Stimulated activated naive CD8-positive, alpha-beta T cell treated with anti-CD3 and anti-CD28 coated beads, Interleukin-15, Interleukin-2, amounts not matched to agents 100 U/mL and 50 U/mL, for 24 hours (primary cell): ENCODE results near the gene RUSC1.
"Not testable (repeated sequence)": the region's sequence is repeated elsewhere in the genome, so short reads cannot be mapped to it uniquely, and the experiment has no call there.

ENCODE experiments used
- ATAC-seq: fragments of 150-1000 bp; cut with Tn5 transposase; one replicate; pipeline ENCODE4 v1.10.0; 2021
- DNase-seq: peaks from one replicate; pipeline ENCODE4 v3.0.0; 2021

RUSC1 gene, protein sequence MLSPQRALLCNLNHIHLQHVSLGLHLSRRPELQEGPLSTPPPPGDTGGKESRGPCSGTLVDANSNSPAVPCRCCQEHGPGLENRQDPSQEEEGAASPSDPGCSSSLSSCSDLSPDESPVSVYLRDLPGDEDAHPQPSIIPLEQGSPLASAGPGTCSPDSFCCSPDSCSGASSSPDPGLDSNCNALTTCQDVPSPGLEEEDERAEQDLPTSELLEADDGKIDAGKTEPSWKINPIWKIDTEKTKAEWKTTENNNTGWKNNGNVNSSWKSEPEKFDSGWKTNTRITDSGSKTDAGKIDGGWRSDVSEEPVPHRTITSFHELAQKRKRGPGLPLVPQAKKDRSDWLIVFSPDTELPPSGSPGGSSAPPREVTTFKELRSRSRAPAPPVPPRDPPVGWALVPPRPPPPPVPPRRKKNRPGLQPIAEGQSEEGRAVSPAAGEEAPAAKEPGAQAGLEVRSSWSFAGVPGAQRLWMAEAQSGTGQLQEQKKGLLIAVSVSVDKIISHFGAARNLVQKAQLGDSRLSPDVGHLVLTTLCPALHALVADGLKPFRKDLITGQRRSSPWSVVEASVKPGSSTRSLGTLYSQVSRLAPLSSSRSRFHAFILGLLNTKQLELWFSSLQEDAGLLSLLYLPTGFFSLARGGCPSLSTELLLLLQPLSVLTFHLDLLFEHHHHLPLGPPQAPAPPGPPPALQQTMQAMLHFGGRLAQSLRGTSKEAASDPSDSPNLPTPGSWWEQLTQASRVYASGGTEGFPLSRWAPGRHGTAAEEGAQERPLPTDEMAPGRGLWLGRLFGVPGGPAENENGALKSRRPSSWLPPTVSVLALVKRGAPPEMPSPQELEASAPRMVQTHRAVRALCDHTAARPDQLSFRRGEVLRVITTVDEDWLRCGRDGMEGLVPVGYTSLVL

GRCh38 chr1:155320661-155321617 lies at the start of gene RUSC1:
RUSC1 (plus strand) TSS chr1:155320894; CDS start chr1:155321774, 880 bp downstream.
- DNase-seq (peak; percentile 82), ATAC-seq (peak; percentile 20)

- peak; percentile 41 for ATAC-seq
- DNase-seq = no peak
These were observed 48.0 kb upstream of the RUSC1 start for GRCh38 chr1:155272466-155273342.

DNA sequence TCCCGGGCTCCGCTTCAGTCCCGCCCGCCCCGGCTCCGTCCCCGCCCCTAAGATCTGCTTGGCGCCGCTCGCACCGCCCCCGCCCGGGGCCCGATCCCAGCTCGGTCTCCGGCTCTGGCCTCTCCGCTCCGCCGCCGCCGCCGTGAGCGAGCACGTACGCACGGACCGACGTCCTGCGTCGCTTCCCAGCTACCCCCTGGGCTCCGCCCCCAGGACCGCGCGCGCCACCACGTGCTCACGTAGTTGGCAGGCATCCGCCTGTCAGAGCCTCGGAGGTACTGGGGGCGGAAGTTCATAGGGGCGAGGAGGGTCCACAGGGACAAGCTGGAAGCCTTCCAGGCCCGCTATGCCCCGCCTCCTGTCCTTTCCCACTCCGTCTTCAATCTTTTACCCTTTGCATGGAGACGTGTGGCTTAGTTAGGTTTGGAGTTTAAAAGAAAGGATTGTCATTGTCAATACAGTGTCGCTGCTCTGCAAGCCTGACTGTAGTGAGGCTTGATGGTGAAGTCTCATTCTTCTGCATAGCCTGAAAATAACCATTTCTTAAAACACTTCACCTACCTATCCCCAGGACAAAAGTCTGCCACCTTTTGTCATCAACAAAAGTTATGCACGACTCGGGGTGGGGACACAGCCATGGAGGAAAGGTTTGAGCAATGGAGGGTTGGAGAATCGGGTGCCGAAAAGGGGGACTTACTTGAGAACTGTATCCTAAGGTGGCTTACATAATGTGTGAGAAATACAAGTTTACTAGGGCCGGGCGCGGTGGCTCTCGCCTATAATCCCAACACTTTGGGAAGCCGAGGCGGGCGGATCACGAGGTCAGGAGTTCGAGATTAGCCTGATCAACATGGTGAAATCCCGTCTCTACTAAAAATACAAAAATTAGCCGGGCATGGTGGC lies 47.1 kb upstream of the RUSC1 start, which contains the start of gene CLK2:
CLK2 (minus strand) TSS at position 162 of the 903 bp plus-strand sequence. CDS start 2,527 bp downstream, outside the sequence.
- DNase-seq = peak; percentile 99
- peak; percentile 92 for ATAC-seq

DNA sequence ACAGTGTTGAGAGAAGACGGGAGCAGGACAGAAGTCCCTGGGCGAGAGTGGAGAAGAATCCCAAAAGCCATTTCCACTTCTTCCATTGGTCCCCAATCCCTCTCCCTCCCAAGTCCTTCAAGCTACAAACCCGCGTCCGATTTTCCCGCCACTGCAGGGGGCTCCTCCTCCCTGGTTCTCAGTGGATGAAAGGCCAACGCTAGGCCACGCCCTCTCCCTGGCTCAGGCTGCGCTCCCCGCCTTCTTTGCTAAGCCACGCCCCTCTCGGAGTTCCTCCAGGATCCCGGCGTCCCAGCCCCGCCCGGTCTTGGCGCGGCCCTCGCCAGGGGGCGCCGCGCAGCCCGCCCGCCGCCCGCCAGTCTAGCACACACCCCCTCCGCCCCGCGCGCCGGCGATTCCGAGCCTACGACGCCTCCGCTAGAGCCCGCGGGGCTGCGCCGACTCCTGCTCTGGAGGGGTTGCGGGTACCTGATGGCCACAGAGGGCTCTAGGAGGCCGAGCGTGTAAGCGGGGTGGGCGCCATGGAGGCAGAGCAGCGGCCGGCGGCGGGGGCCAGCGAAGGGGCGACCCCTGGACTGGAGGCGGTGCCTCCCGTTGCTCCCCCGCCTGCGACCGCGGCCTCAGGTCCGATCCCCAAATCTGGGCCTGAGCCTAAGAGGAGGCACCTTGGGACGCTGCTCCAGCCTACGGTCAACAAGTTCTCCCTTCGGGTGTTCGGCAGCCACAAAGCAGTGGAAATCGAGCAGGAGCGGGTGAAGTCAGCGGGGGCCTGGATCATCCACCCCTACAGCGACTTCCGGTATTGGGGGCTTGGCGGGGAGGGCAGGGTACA lies 43.4 kb upstream of the RUSC1 start, which contains the start of gene HCN3:
HCN3 (plus strand) TSS at position 394 of the 832 bp plus-strand sequence; CDS start at position 522, 128 bp downstream.
- DNase-seq (peak; percentile 98), ATAC-seq (peak; percentile 76)

- DNase-seq (peak; percentile 84), ATAC-seq (peak; percentile 26)
These were observed 42.6 kb upstream of the RUSC1 start for GRCh38 chr1:155277902-155278688.

GRCh38 chr1:155278689-155279160 lies 42.0 kb upstream of the RUSC1 start:
- no peak for ATAC-seq
- no peak for DNase-seq

- no peak for ATAC-seq
- DNase-seq = no peak
These were observed 41.4 kb upstream of the RUSC1 start for GRCh38 chr1:155279268-155279667.

- ATAC-seq (no peak), DNase-seq (no peak)
These were observed 38.1 kb upstream of the RUSC1 start for GRCh38 chr1:155282488-155283091.

- ATAC-seq (no peak), DNase-seq (no peak)
These were observed 36.2 kb upstream of the RUSC1 start for GRCh38 chr1:155284476-155284875.

GRCh38 chr1:155285063-155285462 lies 35.6 kb upstream of the RUSC1 start:
- no peak for DNase-seq
- no peak for ATAC-seq

DNA sequence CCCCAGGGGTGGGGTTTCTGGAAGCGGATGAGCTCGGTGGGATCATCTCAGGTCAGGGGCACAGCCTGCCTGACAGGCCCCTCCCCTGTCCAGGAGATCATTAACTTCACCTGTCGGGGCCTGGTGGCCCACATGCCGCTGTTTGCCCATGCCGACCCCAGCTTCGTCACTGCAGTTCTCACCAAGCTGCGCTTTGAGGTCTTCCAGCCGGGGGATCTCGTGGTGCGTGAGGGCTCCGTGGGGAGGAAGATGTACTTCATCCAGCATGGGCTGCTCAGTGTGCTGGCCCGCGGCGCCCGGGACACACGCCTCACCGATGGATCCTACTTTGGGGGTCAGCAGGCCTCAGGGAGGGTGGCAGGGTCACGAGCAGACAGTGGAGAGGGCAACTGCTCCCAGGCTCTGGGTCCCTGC lies 35.1 kb upstream of the RUSC1 start:
- DNase-seq = no peak

GRCh38 chr1:155286544-155286943 lies 34.1 kb upstream of the RUSC1 start:
- no peak for DNase-seq
- ATAC-seq = no peak

More for the DNA sequence above, 35.1 kb upstream of the RUSC1 start:
- ATAC-seq = no peak

DNA sequence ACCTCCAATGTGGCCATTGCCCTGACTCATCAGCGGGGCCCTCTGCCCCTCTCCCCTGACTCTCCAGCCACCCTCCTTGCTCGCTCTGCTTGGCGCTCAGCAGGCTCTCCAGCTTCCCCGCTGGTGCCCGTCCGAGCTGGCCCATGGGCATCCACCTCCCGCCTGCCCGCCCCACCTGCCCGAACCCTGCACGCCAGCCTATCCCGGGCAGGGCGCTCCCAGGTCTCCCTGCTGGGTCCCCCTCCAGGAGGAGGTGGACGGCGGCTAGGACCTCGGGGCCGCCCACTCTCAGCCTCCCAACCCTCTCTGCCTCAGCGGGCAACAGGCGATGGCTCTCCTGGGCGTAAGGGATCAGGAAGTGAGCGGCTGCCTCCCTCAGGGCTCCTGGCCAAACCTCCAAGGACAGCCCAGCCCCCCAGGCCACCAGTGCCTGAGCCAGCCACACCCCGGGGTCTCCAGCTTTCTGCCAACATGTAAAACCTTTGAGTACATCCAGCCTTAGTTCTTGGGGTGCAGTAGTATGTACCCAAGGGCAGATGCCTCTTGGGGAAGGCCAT lies 32.6 kb upstream of the RUSC1 start:
- no peak for ATAC-seq
- DNase-seq = no peak

- not testable (repeated sequence) for ATAC-seq, DNase-seq
These were observed 29.7 kb upstream of the RUSC1 start for GRCh38 chr1:155291006-155291405.

DNA sequence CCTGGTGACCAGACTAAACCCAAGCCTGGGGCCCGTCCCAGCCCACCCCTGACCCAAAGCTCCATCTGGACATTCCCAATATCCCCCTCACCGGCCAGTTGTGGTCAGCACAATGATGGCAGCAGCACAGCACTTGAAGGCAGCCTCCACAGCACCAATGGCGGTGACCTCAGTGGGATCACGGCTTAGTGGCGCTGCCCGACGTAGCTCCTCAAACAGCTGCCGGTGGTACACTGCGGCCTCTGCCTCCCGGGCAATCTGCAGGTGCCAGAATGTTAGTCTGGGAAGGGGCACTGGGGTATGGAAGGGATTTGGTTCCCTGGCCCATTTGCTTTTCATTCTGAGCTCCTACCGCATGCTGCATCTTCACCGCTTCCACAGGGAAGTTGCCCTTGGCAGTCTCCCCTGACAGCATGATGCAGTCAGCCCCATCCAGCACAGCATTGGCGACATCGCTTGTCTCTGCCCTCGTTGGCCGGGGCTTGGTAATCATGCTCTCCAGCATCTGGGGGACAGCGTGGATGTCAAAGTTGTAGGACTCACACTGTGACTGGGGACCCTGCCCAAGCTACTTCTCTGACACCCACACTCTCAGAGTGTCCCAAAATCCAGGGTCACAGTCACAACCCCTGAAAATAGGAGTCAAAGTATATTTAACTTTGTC lies 27.5 kb upstream of the RUSC1 start:
- no peak for DNase-seq
- no peak for ATAC-seq

DNA sequence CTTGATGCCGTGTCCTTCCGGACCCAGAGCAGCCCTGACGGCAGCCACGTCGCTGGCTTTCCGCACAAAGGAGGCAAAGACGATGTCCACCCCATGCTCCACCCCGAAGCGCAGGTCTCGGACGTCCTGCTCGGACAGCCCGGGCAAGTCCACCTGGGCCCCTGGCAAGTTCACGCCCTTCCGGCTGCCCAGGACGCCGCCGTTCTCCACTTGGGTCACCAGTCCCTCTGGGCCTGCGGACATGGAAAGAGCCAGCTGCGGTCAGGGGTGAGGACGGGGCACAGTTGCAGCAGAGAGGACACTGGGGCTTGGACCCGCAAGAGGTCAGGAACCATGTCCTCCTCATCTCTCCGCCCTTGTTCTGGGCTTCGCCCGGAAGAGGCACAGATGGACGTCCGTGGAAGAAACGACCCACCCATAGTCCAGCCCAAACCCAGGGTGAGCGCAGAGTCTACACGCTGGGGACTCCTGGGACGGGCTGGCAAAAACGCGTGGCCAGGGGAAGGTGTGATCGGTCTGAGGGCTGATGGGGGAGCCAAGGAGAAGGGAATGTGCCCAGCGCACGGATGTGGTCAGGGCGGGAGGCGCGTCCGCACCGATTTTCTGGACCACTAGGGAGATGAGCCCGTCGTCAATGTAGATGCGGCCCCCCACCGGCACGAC lies 26.0 kb upstream of the RUSC1 start:
- ATAC-seq = no peak
- no peak for DNase-seq
